ENCODE data around the gene CEP78. TPM values are rescaled to one million over a fixed set of nuclear protein-coding genes. Genes with fewer than 3 reads are reported as not detected.

The CEP78 gene
- total and polyA plus RNA-seq, 4 donors: 3.8 to 14.7 (median 7.3) TPM

DNA sequence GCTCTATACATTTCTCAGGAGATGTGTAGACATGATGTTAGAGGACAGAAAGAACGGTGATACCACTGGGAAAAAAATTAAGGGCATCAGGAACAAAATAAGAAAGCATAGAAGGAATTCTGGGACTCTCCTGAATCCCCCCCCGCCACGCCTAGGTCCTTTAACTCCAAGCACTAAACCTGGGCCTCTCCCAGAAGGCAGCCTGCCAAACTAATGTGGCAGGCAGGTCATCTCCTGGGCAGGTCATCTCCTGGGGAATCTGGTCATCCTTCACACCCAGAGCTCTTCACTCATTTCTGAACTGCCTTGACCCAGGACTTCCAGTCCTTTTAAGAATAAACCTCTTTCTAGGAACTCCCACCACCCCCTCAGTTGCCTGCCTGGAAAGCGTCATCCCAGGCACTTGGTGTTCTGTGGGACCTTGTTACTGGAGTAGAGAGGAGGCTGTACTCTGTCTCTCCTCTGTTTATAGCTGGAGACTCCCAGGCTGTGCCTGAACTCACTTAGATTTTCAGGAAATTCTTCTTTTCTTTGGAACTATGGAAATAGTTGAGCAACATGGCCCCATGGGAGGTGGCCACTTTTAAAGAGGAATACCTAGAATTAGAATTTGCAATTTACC is 85.1 kb downstream of the CEP78 start:
- ATAC-seq (ENCODE audit: low FRiP score) (no peak), DNase-seq (no peak)
- Histone ChIP-seq H3K9me3 (ENCODE audit: control insufficient read depth, low read length) (no peaks in the 10 kb centered on the region), H3K27ac (ENCODE audit: low read depth in 1 of 2, low read length in 2 of 2) (no peak overlapping the region), H3K27me3 (ENCODE audit: control insufficient read depth in 1 of 2, insufficient read depth in 2 of 2, low read length in 1 of 2) (no peaks in the 10 kb centered on the region), H3K36me3 (ENCODE audit: control insufficient read depth in 1 of 2, insufficient read depth in 2 of 2, low read length in 1 of 2) (no peaks in the 10 kb centered on the region), H3K4me3 (ENCODE audit: low read length in 2 of 2) (no peak overlapping the region), H3K4me1 (ENCODE audit: control insufficient read depth in 1 of 2, insufficient read depth in 2 of 2, low read length in 2 of 2) (no peaks in the 10 kb centered on the region)
- intact Hi-C loops (cut with DNase I): no loop called here
- WGBS, 2 donors: 98 to 99% methylated on average over 4 of the region's 4 CpGs

DNA sequence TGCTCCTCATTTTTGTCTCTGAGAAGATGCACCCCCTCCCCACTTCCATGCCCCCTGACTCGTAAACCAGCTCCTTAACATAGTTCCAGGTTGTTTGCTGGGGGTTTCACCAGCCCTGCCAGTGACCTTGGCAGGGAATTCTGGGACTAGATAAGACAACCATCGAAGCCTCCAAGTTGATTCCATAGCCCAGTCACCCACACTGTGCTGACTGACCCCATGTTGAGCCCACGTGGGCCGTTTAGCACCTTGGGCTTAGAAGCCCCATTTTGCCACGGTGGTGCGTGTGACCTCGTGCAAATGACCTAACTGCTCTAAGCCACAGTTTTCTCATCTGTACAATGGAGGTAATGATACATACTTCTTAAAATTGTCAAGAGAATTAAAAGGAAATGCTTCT is 85.6 kb downstream of the CEP78 start:
- DNase-seq (no peak), ATAC-seq (ENCODE audit: low FRiP score) (no peak)
- 94 to 95% methylated on average over 7 of the region's 7 CpGs for WGBS, 2 donors
- no peaks in the 10 kb centered on the region for H3K36me3 ChIP-seq (ENCODE audit: control insufficient read depth in 1 of 2, insufficient read depth in 2 of 2, low read length in 1 of 2)
- no peaks in the 10 kb centered on the region for H3K9me3 ChIP-seq (ENCODE audit: control insufficient read depth, low read length)
- H3K4me1 ChIP-seq (ENCODE audit: control insufficient read depth in 1 of 2, insufficient read depth in 2 of 2, low read length in 2 of 2): no peaks in the 10 kb centered on the region
- no peak overlapping the region for H3K27ac ChIP-seq (ENCODE audit: low read depth in 1 of 2, low read length in 2 of 2)
- intact Hi-C loops (cut with DNase I): no loop called here
- H3K4me3 ChIP-seq (ENCODE audit: low read length in 2 of 2): no peak overlapping the region
- H3K27me3 ChIP-seq (ENCODE audit: control insufficient read depth in 1 of 2, insufficient read depth in 2 of 2, low read length in 1 of 2): no peaks in the 10 kb centered on the region

DNA sequence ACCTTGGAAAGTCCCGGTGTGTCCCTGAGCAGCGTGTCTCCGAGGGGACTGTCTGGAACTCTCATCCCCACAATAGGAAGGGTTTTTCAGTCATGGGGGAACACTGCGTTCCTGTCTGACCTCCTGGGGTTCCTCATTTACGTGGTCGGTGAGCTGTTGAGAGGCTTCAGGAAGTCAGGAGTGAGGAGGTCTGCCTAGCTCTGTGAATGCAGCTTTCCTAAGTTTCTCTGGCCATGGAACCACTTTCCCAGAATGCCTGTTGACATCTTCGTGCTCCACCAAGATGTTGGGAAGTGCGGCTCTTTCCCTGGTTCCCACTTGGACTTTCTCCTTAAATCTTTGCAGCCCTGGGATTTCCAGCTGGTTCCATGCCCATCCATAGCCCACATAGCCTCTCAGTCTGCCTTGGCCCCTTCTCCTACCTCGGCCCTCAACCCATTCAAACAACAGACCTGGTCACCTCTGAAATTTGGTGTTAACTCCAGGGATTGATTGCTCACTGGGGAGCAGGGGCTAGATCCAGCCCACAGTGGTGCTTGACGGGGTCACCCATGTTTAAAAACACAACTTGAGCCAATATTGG is 88.3 kb downstream of the CEP78 start:
- Histone ChIP-seq H3K27me3 (ENCODE audit: control insufficient read depth in 1 of 2, insufficient read depth in 2 of 2, low read length in 1 of 2) (no peaks in the 10 kb centered on the region), H3K4me3 (ENCODE audit: low read length in 2 of 2) (no peak overlapping the region), H3K9me3 (ENCODE audit: control insufficient read depth, low read length) (no peaks in the 10 kb centered on the region), H3K4me1 (ENCODE audit: control insufficient read depth in 1 of 2, insufficient read depth in 2 of 2, low read length in 2 of 2) (no peaks in the 10 kb centered on the region), H3K27ac (ENCODE audit: low read depth in 1 of 2, low read length in 2 of 2) (no peak overlapping the region), H3K36me3 (ENCODE audit: control insufficient read depth in 1 of 2, insufficient read depth in 2 of 2, low read length in 1 of 2) (no peaks in the 10 kb centered on the region)
- intact Hi-C loops (cut with DNase I): no loop called here
- 82 to 92% methylated on average over 10 of the region's 10 CpGs for WGBS, 2 donors
- ATAC-seq (ENCODE audit: low FRiP score) (no peak), DNase-seq (no peak)

DNA sequence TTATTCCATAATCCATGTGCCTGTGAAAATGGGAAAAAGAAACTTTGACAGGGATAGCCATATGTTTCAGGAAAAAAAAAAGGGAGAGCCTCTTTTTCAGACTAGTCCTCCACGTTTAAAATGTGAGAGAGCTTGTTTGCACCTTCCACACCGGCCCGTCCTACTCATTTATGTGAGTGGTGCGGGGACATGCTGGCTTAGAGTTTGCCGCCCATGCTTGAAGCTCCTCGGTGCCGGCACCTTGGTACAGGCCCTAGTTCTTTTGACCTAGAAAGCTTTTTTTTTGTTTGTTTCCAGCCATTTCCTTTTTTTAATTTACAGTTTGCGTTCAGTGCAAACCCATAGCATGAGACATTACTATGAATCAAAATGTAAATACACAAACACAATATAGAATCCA is 88.8 kb downstream of the CEP78 start:
- 91 to 93% methylated on average over 8 of the region's 8 CpGs for WGBS, 2 donors
- Histone ChIP-seq H3K27me3 (ENCODE audit: control insufficient read depth in 1 of 2, insufficient read depth in 2 of 2, low read length in 1 of 2) (no peaks in the 10 kb centered on the region), H3K4me3 (ENCODE audit: low read length in 2 of 2) (no peak overlapping the region), H3K9me3 (ENCODE audit: control insufficient read depth, low read length) (no peaks in the 10 kb centered on the region), H3K4me1 (ENCODE audit: control insufficient read depth in 1 of 2, insufficient read depth in 2 of 2, low read length in 2 of 2) (no peaks in the 10 kb centered on the region), H3K36me3 (ENCODE audit: control insufficient read depth in 1 of 2, insufficient read depth in 2 of 2, low read length in 1 of 2) (no peaks in the 10 kb centered on the region), H3K27ac (ENCODE audit: low read depth in 1 of 2, low read length in 2 of 2) (no peak overlapping the region)
- ATAC-seq (ENCODE audit: low FRiP score): no peak
- DNase-seq: no peak
- intact Hi-C loops (cut with DNase I): no loop called here

DNA sequence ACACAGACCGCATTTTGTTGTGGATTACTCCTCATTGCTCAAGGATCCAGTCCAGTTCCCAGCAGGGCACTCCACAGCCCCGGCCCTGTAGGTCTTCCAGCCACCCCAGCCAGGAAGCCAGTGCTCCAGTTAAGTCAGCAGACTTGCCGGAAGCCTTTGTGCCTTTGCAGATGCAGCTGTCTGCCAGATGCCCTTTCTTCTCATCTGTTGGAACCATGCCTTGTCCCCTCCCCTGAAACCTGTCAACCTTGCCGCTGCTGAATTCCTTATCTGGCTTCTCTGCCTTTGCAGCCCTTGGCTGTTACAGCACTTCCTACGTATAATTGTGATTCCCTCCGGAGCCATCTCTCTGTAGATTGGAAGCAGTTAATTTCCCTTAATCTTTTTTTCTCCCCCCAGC is 89.5 kb downstream of the CEP78 start:
- Histone ChIP-seq H3K4me1 (ENCODE audit: control insufficient read depth in 1 of 2, insufficient read depth in 2 of 2, low read length in 2 of 2) (no peaks in the 10 kb centered on the region), H3K36me3 (ENCODE audit: control insufficient read depth in 1 of 2, insufficient read depth in 2 of 2, low read length in 1 of 2) (no peaks in the 10 kb centered on the region), H3K27me3 (ENCODE audit: control insufficient read depth in 1 of 2, insufficient read depth in 2 of 2, low read length in 1 of 2) (no peaks in the 10 kb centered on the region), H3K9me3 (ENCODE audit: control insufficient read depth, low read length) (no peaks in the 10 kb centered on the region), H3K4me3 (ENCODE audit: low read length in 2 of 2) (no peak overlapping the region), H3K27ac (ENCODE audit: low read depth in 1 of 2, low read length in 2 of 2) (no peak overlapping the region)
- no peak for DNase-seq
- intact Hi-C loops (cut with DNase I): no loop called here
- 60 to 62% methylated on average over 6 of the region's 6 CpGs for WGBS, 2 donors
- no peak for ATAC-seq (ENCODE audit: low FRiP score)

DNA sequence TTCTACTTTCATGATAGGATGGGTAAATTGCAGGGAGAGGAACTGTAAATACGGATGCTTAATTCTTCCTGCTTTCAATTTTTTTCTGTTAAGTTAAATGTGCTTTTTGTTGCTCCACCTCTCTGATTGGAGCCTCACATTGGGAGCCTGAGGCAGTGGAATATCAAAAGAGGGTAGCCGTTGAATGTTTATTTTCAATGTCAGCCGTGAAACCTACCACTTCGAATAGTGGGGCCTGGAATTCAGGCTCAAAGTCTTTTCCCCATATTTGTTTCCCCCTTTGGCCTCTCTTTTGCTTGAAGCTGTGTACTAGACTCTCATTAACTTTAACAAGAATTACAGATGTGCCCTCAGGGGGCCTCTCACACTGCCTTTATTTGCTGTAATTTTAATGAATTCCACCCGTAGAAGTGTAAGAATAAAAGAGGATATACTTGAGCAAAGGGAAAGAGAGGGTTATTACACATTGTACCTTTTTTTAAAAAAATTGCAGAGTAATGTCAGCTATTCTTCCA is 90.0 kb downstream of the CEP78 start:
- Histone ChIP-seq H3K4me3 (ENCODE audit: low read length in 2 of 2) (no peak overlapping the region), H3K4me1 (ENCODE audit: control insufficient read depth in 1 of 2, insufficient read depth in 2 of 2, low read length in 2 of 2) (no peaks in the 10 kb centered on the region), H3K27me3 (ENCODE audit: control insufficient read depth in 1 of 2, insufficient read depth in 2 of 2, low read length in 1 of 2) (no peaks in the 10 kb centered on the region), H3K36me3 (ENCODE audit: control insufficient read depth in 1 of 2, insufficient read depth in 2 of 2, low read length in 1 of 2) (no peaks in the 10 kb centered on the region), H3K27ac (ENCODE audit: low read depth in 1 of 2, low read length in 2 of 2) (no peak overlapping the region), H3K9me3 (ENCODE audit: control insufficient read depth, low read length) (no peaks in the 10 kb centered on the region)
- intact Hi-C loops (cut with DNase I): no loop called here
- 90 to 93% methylated on average over 5 of the region's 5 CpGs for WGBS, 2 donors
- no peak for DNase-seq
- no peak for ATAC-seq (ENCODE audit: low FRiP score)

DNA sequence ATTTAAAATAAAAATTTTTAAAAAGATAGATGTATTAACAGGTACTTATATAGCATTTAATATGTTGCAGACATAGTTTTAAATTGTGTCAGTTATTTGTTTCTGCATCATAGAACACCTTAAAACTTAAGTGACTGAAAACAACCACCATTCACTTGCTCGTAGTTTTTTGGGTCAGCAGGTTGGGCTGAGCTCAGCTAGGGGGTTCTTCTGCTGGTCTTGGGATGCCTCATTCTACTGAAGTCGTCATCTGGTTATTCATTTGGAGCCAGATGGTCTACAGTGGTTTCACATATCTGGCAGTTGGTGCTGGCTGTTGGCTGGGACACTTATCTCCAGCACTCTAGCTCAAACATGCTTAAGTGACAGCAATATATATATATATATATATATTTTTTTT is 90.7 kb downstream of the CEP78 start:
- Histone ChIP-seq H3K36me3 (ENCODE audit: control insufficient read depth in 1 of 2, insufficient read depth in 2 of 2, low read length in 1 of 2) (no peaks in the 10 kb centered on the region), H3K4me3 (ENCODE audit: low read length in 2 of 2) (no peak overlapping the region), H3K4me1 (ENCODE audit: control insufficient read depth in 1 of 2, insufficient read depth in 2 of 2, low read length in 2 of 2) (no peaks in the 10 kb centered on the region), H3K27me3 (ENCODE audit: control insufficient read depth in 1 of 2, insufficient read depth in 2 of 2, low read length in 1 of 2) (no peaks in the 10 kb centered on the region), H3K9me3 (ENCODE audit: control insufficient read depth, low read length) (no peaks in the 10 kb centered on the region), H3K27ac (ENCODE audit: low read depth in 1 of 2, low read length in 2 of 2) (no peak overlapping the region)
- intact Hi-C loops (cut with DNase I): no loop called here
- 88 to 90% methylated on average over 2 of the region's 2 CpGs for WGBS, 2 donors
- no peak for ATAC-seq (ENCODE audit: low FRiP score)
- no peak for DNase-seq

Other genes starting within 250 kb of the CEP78 start
- gene GNAQ, start 204.3 kb upstream of the CEP78 start, total RNA-seq: 10 to 100 TPM; 80.2 to 84.2 TPM
- 10 to 100 TPM; 21.9 to 25.9 TPM for gene GNAQ, start 204.3 kb upstream of the CEP78 start, polyA plus RNA-seq
- 1 to 10 TPM; 1.7 to 4.1 TPM for gene PSAT1, start 61.0 kb downstream of the CEP78 start, total RNA-seq
- 1 to 10 TPM in 1 of 2 donors, under 1 TPM in 1; 0.56 to 2.6 TPM for gene PSAT1, start 61.0 kb downstream of the CEP78 start, polyA plus RNA-seq